ENCODE results near the gene FBXW8. TPM values are rescaled to one million over a fixed set of nuclear protein-coding genes. Genes with fewer than 3 reads are reported as not detected.

Gene FBXW8
- total RNA-seq, 5 donors from 2014 or later (not counting 1 experiment from before 2014, with no cell fraction given) = 10.7 to 17.9 (median 13.0) TPM

DNA sequence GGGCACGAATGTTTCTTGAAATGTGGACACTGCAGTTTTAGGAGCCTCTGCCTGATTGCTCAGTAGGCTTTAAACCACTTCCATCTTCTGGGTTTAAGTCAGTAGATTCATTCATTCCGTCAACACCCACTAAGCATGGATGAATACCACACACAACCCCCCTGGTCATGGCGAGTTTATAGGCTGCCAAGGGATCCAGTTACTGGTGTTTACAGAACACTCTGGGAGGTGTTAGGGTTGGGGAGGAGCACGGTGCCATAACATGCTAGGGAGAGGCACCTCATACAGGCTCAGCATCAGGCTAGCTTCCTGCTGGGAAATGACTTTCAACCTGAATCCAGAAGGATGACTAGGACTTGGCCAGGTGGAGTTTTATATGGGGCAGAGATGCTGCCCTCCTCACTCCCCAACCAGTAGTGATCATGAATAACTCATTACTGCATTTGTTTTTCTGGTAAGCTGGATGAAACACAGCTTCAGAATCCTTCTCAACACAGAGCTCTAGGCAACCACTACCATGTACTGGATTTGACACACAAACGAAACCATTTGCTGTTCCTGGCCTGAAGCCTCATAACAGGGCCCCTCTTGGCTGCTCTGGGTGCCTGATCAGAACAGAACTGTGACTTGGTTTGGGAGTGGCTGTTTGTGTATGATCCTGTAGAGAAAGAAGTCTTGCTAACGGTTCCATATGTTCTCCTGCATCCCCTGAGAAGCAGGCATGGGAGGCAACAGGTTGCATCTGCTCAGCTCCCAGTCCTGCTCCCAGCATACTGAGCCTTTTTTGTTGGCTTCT, 47.9 kb downstream of the FBXW8 start:
- H3K27ac Mint-ChIP-seq = no peak overlapping the region

DNA sequence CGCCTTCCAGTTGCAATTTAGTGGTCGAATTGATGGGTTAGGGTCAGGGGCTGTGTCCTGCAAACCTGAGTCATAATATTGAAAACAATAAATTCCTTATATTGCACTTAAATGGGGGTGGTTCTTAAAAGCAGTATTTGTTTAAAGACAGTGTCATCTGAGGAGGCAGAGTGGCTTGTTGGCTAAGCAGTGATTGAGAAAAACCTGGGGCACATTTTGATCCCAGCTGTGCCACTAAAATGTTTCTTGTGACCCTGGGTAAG, 48.4 kb downstream of the FBXW8 start:
- no CpG with 5 or more reads among the region's 2 CpGs for WGBS (ENCODE audit: insufficient coverage)
- ChIA-PET POLR2A (no interaction called here), CTCF (no interaction called here)
- peaks cover 17 to 29% (median 22%) of the 10 kb centered on the region in 3 donors for H3K4me1 Mint-ChIP-seq
- ATAC-seq (replicated peaks in 1 of 4) (no peak), DNase-seq (no peak)
- no peaks in the 10 kb centered on the region for H3K9me3 Mint-ChIP-seq
- no peaks in the 10 kb centered on the region for H3K27me3 Mint-ChIP-seq
- peaks cover 13% of the 10 kb centered on the region for H3K36me3 Mint-ChIP-seq
- Histone ChIP-seq H3K4me1 (ENCODE audit: control insufficient read depth in 1 of 2, extremely low read depth in 1 of 2, insufficient read depth in 2 of 2, low read length in 2 of 2) (no peaks in the 10 kb centered on the region), H3K9me3 (no peaks in the 10 kb centered on the region), H3K27me3 (replicated peaks in 1 of 2; ENCODE audit: control insufficient read depth in 2 of 2, extremely low read depth in 1 of 2, insufficient read depth in 2 of 2, low read length in 1 of 2) (no peaks in the 10 kb centered on the region), H3K4me3 (ENCODE audit: control insufficient read depth in 1 of 2, extremely low read depth in 1 of 2, low read length in 1 of 2) (no peak overlapping the region), H3K36me3 (ENCODE audit: control insufficient read depth in 2 of 2, extremely low read depth in 1 of 2, insufficient read depth in 1 of 2, low read length in 1 of 2) (peaks cover 0 to 9% of the 10 kb centered on the region in 2 donors), H3K27ac (ENCODE audit: low read length) (no peak overlapping the region)
- no peak overlapping the region for H3K27ac Mint-ChIP-seq
- no peak overlapping the region for H3K4me3 Mint-ChIP-seq

More for the DNA sequence above, 47.9 kb downstream of the FBXW8 start:
- ChIA-PET CTCF (interaction anchor here in 1 of 2 donors (0.9 kb wide), 1 partner anchor 255 kb away, joined by 4 read pairs; no protein-coding TSS in a partner anchor), POLR2A (no interaction called here)
- Mint-ChIP-seq H3K27me3 (no peaks in the 10 kb centered on the region), H3K9me3 (no peaks in the 10 kb centered on the region), H3K4me1 (peaks cover 17 to 29% (median 22%) of the 10 kb centered on the region in 3 donors), H3K4me3 (no peak overlapping the region), H3K36me3 (peaks cover 9% of the 10 kb centered on the region)
- H3K4me1 ChIP-seq (ENCODE audit: control insufficient read depth in 1 of 2, extremely low read depth in 1 of 2, insufficient read depth in 2 of 2, low read length in 2 of 2) = no peaks in the 10 kb centered on the region
- no peak for ATAC-seq (replicated peaks in 1 of 4)
- no peak overlapping the region for H3K27ac ChIP-seq (ENCODE audit: low read length)
- H3K4me3 ChIP-seq (ENCODE audit: control insufficient read depth in 1 of 2, extremely low read depth in 1 of 2, low read length in 1 of 2) = no peak overlapping the region
- no peak for DNase-seq
- no peaks in the 10 kb centered on the region for H3K27me3 ChIP-seq (replicated peaks in 1 of 2; ENCODE audit: control insufficient read depth in 2 of 2, extremely low read depth in 1 of 2, insufficient read depth in 2 of 2, low read length in 1 of 2)
- H3K9me3 ChIP-seq = no peaks in the 10 kb centered on the region
- WGBS (ENCODE audit: insufficient coverage) = 50% methylated on average over 1 of the region's 6 CpGs
- peaks cover 0 to 9% of the 10 kb centered on the region in 2 donors for H3K36me3 ChIP-seq (ENCODE audit: control insufficient read depth in 2 of 2, extremely low read depth in 1 of 2, insufficient read depth in 1 of 2, low read length in 1 of 2)

DNA sequence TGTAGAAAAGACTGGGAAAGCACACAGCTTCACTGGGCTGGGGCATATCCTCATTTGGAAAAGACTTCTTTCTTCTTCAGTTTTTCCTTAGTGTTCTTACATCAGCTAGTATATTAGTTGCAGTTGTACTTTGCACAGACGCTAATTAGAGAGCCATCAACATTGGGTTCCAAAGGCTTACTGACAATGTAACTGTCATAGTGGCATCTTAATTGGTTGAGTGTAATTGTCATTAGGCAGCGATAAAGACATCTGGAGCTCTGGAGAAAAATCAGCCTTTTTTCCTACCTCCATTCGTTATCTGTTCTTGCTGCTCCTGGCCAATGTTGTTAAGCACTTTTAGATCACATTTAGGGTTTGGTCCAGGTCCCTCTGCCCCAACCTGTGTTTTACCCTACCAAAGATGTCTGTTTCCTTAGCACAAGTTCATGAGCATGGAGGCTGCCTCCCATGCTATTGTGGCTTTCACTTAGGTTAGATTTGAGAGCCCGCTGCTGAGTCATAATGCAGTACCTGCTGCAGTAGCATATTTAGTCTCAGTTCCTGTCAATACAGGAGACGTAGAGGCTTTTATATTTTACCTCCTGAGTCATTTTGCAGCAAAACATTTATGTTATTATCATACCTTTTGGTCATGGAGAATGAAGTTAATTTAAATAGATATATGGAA, 49.2 kb downstream of the FBXW8 start:
- H3K27me3 ChIP-seq (replicated peaks in 1 of 2; ENCODE audit: control insufficient read depth in 2 of 2, extremely low read depth in 1 of 2, insufficient read depth in 2 of 2, low read length in 1 of 2) = no peaks in the 10 kb centered on the region
- Mint-ChIP-seq H3K9me3 (no peaks in the 10 kb centered on the region), H3K4me3 (no peak overlapping the region), H3K36me3 (peaks cover 21% of the 10 kb centered on the region), H3K27me3 (no peaks in the 10 kb centered on the region), H3K27ac (no peak overlapping the region), H3K4me1 (peaks cover 17 to 29% (median 22%) of the 10 kb centered on the region in 3 donors)
- 83% methylated on average over 1 of the region's 5 CpGs for WGBS (ENCODE audit: insufficient coverage)
- peaks cover 8 to 9% of the 10 kb centered on the region in 2 donors for H3K36me3 ChIP-seq (ENCODE audit: control insufficient read depth in 2 of 2, extremely low read depth in 1 of 2, insufficient read depth in 1 of 2, low read length in 1 of 2)
- POLR2A ChIA-PET = no interaction called here
- DNase-seq (no peak), ATAC-seq (replicated peaks in 1 of 4) (peak in 1 of 4 experiments; percentile 79)
- H3K4me1 ChIP-seq (ENCODE audit: control insufficient read depth in 1 of 2, extremely low read depth in 1 of 2, insufficient read depth in 2 of 2, low read length in 2 of 2) = no peaks in the 10 kb centered on the region
- no peaks in the 10 kb centered on the region for H3K9me3 ChIP-seq
- H3K27ac ChIP-seq (ENCODE audit: low read length) = no peak overlapping the region
- no peak overlapping the region for H3K4me3 ChIP-seq (ENCODE audit: control insufficient read depth in 1 of 2, extremely low read depth in 1 of 2, low read length in 1 of 2)
- CTCF ChIA-PET = no interaction called here

DNA sequence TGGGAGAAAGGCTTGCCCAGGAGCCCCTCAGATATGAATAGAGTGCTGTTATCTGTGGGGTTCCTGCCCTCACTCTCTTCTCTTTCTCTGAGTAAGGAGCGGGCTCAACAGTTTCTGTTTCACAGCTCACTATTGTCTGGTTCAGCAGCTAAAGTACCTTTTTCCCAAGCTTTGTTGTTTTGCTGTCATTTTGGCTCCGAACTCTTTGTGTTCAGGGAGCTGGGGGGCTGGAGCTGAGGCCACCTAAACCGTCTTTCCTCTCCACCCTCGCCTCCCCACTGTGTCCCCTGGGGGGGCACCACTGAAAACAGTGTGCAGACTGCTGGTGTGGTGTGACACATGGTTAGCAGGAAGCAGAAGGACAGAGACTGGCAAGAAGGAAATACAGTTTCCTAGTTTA, 51.4 kb downstream of the FBXW8 start:
- no peak for ATAC-seq (replicated peaks in 1 of 4)
- no peaks in the 10 kb centered on the region for H3K27me3 ChIP-seq (replicated peaks in 1 of 2; ENCODE audit: control insufficient read depth in 2 of 2, extremely low read depth in 1 of 2, insufficient read depth in 2 of 2, low read length in 1 of 2)
- no peaks in the 10 kb centered on the region for H3K4me1 ChIP-seq (ENCODE audit: control insufficient read depth in 1 of 2, extremely low read depth in 1 of 2, insufficient read depth in 2 of 2, low read length in 2 of 2)
- Mint-ChIP-seq H3K27me3 (no peaks in the 10 kb centered on the region), H3K4me3 (no peak overlapping the region), H3K27ac (no peak overlapping the region), H3K36me3 (peaks cover 38% of the 10 kb centered on the region), H3K9me3 (no peaks in the 10 kb centered on the region), H3K4me1 (peaks cover 13 to 25% (median 19%) of the 10 kb centered on the region in 3 donors)
- H3K27ac ChIP-seq (ENCODE audit: low read length) = no peak overlapping the region
- no peak for DNase-seq
- POLR2A ChIA-PET = no interaction called here
- peaks cover 3 to 19% of the 10 kb centered on the region in 2 donors for H3K36me3 ChIP-seq (ENCODE audit: control insufficient read depth in 2 of 2, extremely low read depth in 1 of 2, insufficient read depth in 1 of 2, low read length in 1 of 2)
- H3K9me3 ChIP-seq = no peaks in the 10 kb centered on the region
- H3K4me3 ChIP-seq (ENCODE audit: control insufficient read depth in 1 of 2, extremely low read depth in 1 of 2, low read length in 1 of 2) = no peak overlapping the region
- CTCF ChIA-PET = no interaction called here
- WGBS (ENCODE audit: insufficient coverage) = 60% methylated on average over 1 of the region's 4 CpGs

DNA sequence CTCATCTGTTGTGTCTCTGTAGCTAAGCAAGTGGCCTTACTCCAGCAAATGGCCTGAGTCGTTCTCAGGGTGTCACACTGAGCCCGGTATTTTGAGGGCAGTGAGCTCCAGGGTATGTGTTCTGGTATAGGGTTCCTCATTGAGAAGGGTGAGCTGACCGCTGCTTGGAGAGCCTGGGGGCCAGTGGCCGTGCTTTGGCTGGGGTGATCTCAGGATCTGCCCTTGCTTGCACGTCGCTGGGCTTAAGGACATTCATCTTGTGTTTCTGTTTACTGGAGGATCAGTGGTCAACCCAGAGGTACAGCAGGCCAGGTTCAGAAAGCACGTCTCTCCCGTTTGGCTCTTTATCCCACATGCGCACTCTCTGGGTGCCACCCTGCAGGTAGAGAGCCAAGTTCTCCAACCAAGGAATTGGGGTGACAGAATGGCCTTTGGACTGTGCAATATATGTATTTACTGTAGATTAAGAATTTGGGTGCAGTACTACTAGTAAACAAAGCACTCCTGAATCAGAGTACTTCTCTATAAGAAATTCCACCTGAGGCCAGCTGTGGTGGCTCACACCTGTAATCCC, 52.1 kb downstream of the FBXW8 start:
- ChIA-PET POLR2A (no interaction called here), CTCF (no interaction called here)
- H3K36me3 Mint-ChIP-seq = peaks cover 40% of the 10 kb centered on the region
- 100% methylated on average over 9 of the region's 9 CpGs for WGBS (ENCODE audit: insufficient coverage)
- no peaks in the 10 kb centered on the region for H3K27me3 ChIP-seq (replicated peaks in 1 of 2; ENCODE audit: control insufficient read depth in 2 of 2, extremely low read depth in 1 of 2, insufficient read depth in 2 of 2, low read length in 1 of 2)
- H3K4me3 Mint-ChIP-seq = no peak overlapping the region
- H3K9me3 ChIP-seq = no peaks in the 10 kb centered on the region
- no peaks in the 10 kb centered on the region for H3K4me1 ChIP-seq (ENCODE audit: control insufficient read depth in 1 of 2, extremely low read depth in 1 of 2, insufficient read depth in 2 of 2, low read length in 2 of 2)
- peaks cover 13 to 25% (median 19%) of the 10 kb centered on the region in 3 donors for H3K4me1 Mint-ChIP-seq
- H3K27ac Mint-ChIP-seq = no peak overlapping the region
- no peak overlapping the region for H3K4me3 ChIP-seq (ENCODE audit: control insufficient read depth in 1 of 2, extremely low read depth in 1 of 2, low read length in 1 of 2)
- no peaks in the 10 kb centered on the region for H3K9me3 Mint-ChIP-seq
- no peak for ATAC-seq (replicated peaks in 1 of 4)
- peaks cover 6 to 19% of the 10 kb centered on the region in 2 donors for H3K36me3 ChIP-seq (ENCODE audit: control insufficient read depth in 2 of 2, extremely low read depth in 1 of 2, insufficient read depth in 1 of 2, low read length in 1 of 2)
- DNase-seq = no peak
- H3K27ac ChIP-seq (ENCODE audit: low read length) = no peak overlapping the region
- H3K27me3 Mint-ChIP-seq = no peaks in the 10 kb centered on the region

DNA sequence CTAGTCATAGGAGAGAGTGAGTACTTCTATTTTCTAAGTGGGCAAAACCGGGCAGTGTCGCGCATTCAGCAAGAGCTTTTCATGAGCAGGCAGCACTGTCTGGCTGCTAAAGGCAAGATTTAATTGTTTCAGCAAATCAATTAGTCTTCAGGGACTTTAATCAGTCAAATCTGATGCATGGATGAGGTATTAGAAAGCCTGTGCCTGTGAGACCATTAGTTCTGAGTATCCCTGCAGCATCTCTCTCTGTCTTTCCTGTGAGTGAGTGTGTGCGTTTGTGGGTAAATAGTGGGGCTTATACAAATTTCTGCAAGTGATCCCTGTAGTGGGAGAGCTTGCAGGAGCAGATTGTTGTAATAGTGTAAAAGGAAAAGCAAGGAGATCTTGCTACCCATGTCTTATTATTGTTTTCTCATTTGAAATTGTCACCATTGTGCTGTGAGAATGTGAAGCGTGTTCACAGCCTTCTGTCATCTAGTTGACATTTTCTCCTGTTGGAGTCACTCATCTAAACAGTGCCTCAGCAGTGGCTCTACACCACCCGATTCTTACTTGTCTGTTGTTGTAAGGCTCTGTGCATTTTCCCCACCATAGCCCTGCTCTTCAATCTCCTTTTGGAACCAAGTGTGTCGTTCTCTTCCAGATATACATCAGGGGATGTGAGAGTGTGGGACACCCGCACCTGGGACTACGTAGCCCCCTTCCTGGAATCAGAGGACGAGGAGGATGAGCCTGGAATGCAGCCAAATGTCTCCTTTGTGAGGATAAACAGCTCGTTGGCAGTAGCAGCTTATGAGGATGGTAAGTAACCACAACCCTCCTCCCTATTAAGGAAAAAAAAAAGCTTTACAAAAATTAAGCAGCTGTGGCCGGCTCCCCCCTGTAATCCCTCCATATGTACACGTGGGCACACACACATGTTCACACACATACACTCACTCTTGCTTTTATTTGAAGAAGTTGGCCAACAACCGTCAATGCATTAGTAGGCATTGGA, 53.6 kb downstream of the FBXW8 start:
- Histone ChIP-seq H3K4me3 (ENCODE audit: control insufficient read depth in 1 of 2, extremely low read depth in 1 of 2, low read length in 1 of 2) (no peak overlapping the region), H3K4me1 (ENCODE audit: control insufficient read depth in 1 of 2, extremely low read depth in 1 of 2, insufficient read depth in 2 of 2, low read length in 2 of 2) (no peaks in the 10 kb centered on the region), H3K9me3 (no peaks in the 10 kb centered on the region), H3K27ac (ENCODE audit: low read length) (no peak overlapping the region), H3K27me3 (replicated peaks in 1 of 2; ENCODE audit: control insufficient read depth in 2 of 2, extremely low read depth in 1 of 2, insufficient read depth in 2 of 2, low read length in 1 of 2) (no peaks in the 10 kb centered on the region), H3K36me3 (ENCODE audit: control insufficient read depth in 2 of 2, extremely low read depth in 1 of 2, insufficient read depth in 1 of 2, low read length in 1 of 2) (peaks cover 6 to 21% of the 10 kb centered on the region in 2 donors)
- Mint-ChIP-seq H3K27ac (no peak overlapping the region), H3K9me3 (no peaks in the 10 kb centered on the region), H3K36me3 (peaks cover 49% of the 10 kb centered on the region), H3K4me3 (no peak overlapping the region), H3K27me3 (no peaks in the 10 kb centered on the region), H3K4me1 (peaks cover 13 to 23% (median 19%) of the 10 kb centered on the region in 3 donors)
- POLR2A ChIA-PET = interaction anchor here in 1 of 2 donors (0.5 kb wide), 1 partner anchor 344 kb away, joined by 3 read pairs; no protein-coding TSS in a partner anchor
- ATAC-seq (replicated peaks in 1 of 4) = no peak
- no peak for DNase-seq
- CTCF ChIA-PET = interaction anchor here in 1 of 2 donors (1.5 kb wide), 1 partner anchor 9 kb away, joined by 5 read pairs; no protein-coding TSS in a partner anchor
- 81% methylated on average over 9 of the region's 14 CpGs for WGBS (ENCODE audit: insufficient coverage)

Measured in T-cell (primary cell).